Hepatocyte (in vitro differentiated cells): ENCODE measurements around the gene NAMPT. TPM values are rescaled to one million over a fixed set of nuclear protein-coding genes. Genes with fewer than 3 reads are reported as not detected.
"Not testable (repeated sequence)": the region's sequence is repeated elsewhere in the genome, so short reads cannot be mapped to it uniquely, and the experiment has no call there.

ENCODE experiments used
- DNase-seq: peaks from one replicate; pipeline ENCODE4 v3.0.0-alpha.2; 2016; ENCODE audit warnings: low spot score
- H2AFZ ChIP-seq: fragments of 200-600 bp; sonication (generic); 2 replicates; pipeline ENCODE4 v1.6.0; 2016; ENCODE audit warnings: antibody characterized with exemption, mild to moderate bottlenecking
- H3K27ac ChIP-seq: fragments of 200-600 bp; sonication (generic); 2 replicates; pipeline ENCODE4 v1.5.1; 2016; ENCODE audit warnings: mild to moderate bottlenecking
- H3K27me3 ChIP-seq: fragments of 200-600 bp; sonication (generic); 2 replicates; pipeline ENCODE4 v1.6.1; 2016
- H3K36me3 ChIP-seq: fragments of 200-600 bp; sonication (generic); replicated peaks from 2 replicates; pipeline ENCODE4 v1.5.1; 2016; ENCODE audit warnings: low read depth; ENCODE audit not compliant: insufficient read depth
- H3K4me1 ChIP-seq: fragments of 200-600 bp; sonication (generic); 2 replicates; pipeline ENCODE4 v1.5.1; 2016; ENCODE audit warnings: mild to moderate bottlenecking, moderate library complexity; ENCODE audit not compliant: insufficient read depth
- H3K4me2 ChIP-seq: fragments of 200-600 bp; sonication (generic); 2 replicates; pipeline ENCODE4 v1.6.0; 2016
- H3K4me3 ChIP-seq: fragments of 200-600 bp; sonication (generic); 2 replicates; pipeline ENCODE4 v1.5.1; 2016; ENCODE audit warnings: mild to moderate bottlenecking
- H3K79me2 ChIP-seq: fragments of 200-600 bp; sonication (generic); 2 replicates; pipeline ENCODE4 v1.6.0; 2017; ENCODE audit warnings: mild to moderate bottlenecking
- H3K9me2 ChIP-seq: fragments of 200-600 bp; sonication (generic); replicated peaks from 2 replicates; pipeline ENCODE4 v1.6.0; 2017; ENCODE audit warnings: mild to moderate bottlenecking; ENCODE audit not compliant: insufficient read depth
- H3K9me3 ChIP-seq: fragments of 200-600 bp; sonication (generic); 2 replicates; pipeline ENCODE4 v1.5.1; 2016; ENCODE audit warnings: low read depth, mild to moderate bottlenecking
- H4K20me1 ChIP-seq: fragments of 200-600 bp; sonication (generic); 2 replicates; pipeline ENCODE4 v1.6.0; 2016; ENCODE audit warnings: mild to moderate bottlenecking; ENCODE audit not compliant: insufficient read depth, poor library complexity, severe bottlenecking
- EZH2 ChIP-seq: fragments of 200-600 bp; sonication (generic); IDR thresholded peaks from 2 replicates; pipeline ENCODE4 v1.6.1; 2016; ENCODE audit warnings: antibody characterized with exemption, mild to moderate bottlenecking, borderline replicate concordance
- EZH2phosphoT487 ChIP-seq: fragments of 200-600 bp; sonication (generic); IDR thresholded peaks from one replicate; pipeline ENCODE4 v1.6.1; 2018; ENCODE audit warnings: antibody characterized with exemption, mild to moderate bottlenecking, low read depth, moderate library complexity; ENCODE audit not compliant: unreplicated experiment, severe bottlenecking
- WGBS: methylation state at CpG from one replicate; pipeline ENCODE4 v1.1.6; 2016; ENCODE audit warnings: low lambda C conversion rate; ENCODE audit errors: missing lambda C conversion rate; 5-methylcytosine and 5-hydroxymethylcytosine counted together
- polyA plus RNA-seq: library from polyadenylated mRNA; unstranded; fragments of >200 nt; fragmentation: Nextera tagmentation; extraction: Ambion mirVana; gene quantifications from 2 replicates; pipeline ENCODE4 v1.2.1, GENCODE V29; 2016
- total RNA-seq: library from RNA; depleted of rRNA; stranded (reverse); fragments of >200 nt; gene quantifications from 2 replicates; pipeline ENCODE4 v1.2.3, GENCODE V29; 2014
- TF ChIP-seq, protein P1 (sequence below): fragments of 200-600 bp; sonication (generic); IDR thresholded peaks from 2 replicates; pipeline ENCODE4 v1.5.1; 2016; ENCODE audit warnings: antibody characterized with exemption, mild to moderate bottlenecking; ENCODE audit not compliant: poor library complexity

NAMPT gene
- total and polyA plus RNA-seq, 2 experiments from 2014 or later = 71.8 to 299 TPM

DNA sequence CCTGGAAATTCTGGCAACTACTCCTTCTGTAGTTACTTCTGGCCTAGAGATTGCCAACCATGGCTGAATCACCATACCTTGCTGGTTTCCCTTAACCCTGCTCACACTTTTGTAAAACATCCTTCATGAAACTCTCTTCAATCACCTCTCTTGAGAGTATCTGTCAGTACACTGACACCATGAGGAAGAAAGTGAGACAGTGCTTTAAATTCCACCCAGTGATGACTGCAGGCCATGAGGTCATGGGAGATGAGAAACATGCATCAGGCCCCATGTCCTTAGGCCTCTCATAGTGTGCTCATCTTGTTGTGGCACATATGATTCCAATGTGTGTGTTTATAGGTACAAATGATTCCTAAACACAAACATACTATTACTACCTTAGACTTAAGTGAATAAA is 24.6 kb upstream of the NAMPT start:
- Histone ChIP-seq H3K4me2 (no peak overlapping the region), H3K4me1 (no peaks in the 10 kb centered on the region), H3K79me2 (no peaks in the 10 kb centered on the region), H3K9me2 (no peaks in the 10 kb centered on the region), H3K27me3 (no peaks in the 10 kb centered on the region), H3K27ac (no peak overlapping the region), H3K9me3 (no peaks in the 10 kb centered on the region), H2AFZ (no peak overlapping the region), H3K36me3 (no peaks in the 10 kb centered on the region), H4K20me1 (no peaks in the 10 kb centered on the region), H3K4me3 (no peak overlapping the region)
- no peak for DNase-seq
- TF ChIP-seq, protein P1, sequence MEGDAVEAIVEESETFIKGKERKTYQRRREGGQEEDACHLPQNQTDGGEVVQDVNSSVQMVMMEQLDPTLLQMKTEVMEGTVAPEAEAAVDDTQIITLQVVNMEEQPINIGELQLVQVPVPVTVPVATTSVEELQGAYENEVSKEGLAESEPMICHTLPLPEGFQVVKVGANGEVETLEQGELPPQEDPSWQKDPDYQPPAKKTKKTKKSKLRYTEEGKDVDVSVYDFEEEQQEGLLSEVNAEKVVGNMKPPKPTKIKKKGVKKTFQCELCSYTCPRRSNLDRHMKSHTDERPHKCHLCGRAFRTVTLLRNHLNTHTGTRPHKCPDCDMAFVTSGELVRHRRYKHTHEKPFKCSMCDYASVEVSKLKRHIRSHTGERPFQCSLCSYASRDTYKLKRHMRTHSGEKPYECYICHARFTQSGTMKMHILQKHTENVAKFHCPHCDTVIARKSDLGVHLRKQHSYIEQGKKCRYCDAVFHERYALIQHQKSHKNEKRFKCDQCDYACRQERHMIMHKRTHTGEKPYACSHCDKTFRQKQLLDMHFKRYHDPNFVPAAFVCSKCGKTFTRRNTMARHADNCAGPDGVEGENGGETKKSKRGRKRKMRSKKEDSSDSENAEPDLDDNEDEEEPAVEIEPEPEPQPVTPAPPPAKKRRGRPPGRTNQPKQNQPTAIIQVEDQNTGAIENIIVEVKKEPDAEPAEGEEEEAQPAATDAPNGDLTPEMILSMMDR = no peak
- TF ChIP-seq EZH2phosphoT487 = no peak
- TF ChIP-seq EZH2 = no peak

DNA sequence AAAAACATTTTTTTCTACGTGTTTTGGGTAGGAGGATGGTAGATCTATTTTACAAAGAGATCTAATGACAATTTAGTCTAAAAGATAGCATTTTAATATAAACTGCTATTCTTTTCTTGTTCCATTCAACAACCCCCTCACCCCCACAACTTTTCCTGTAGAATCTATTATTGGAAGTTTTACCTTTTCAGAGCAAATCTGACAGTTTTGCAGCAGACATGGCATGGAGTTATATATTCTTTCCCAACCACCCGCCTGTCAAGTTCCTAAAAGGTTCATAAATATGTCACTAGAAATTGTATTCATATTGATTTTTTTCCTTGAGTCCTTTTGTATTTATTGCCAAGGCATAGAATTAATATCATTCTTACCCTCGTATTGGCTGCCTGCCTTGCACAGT is 21.5 kb upstream of the NAMPT start:
- 77% methylated on average over 3 of the region's 3 CpGs for WGBS
- Histone ChIP-seq H3K4me3 (no peak overlapping the region), H3K4me2 (no peak overlapping the region), H4K20me1 (no peaks in the 10 kb centered on the region), H2AFZ (no peak overlapping the region), H3K9me3 (no peaks in the 10 kb centered on the region), H3K9me2 (no peaks in the 10 kb centered on the region), H3K27ac (no peak overlapping the region), H3K36me3 (no peaks in the 10 kb centered on the region), H3K27me3 (no peaks in the 10 kb centered on the region), H3K4me1 (no peaks in the 10 kb centered on the region), H3K79me2 (no peaks in the 10 kb centered on the region)
- TF ChIP-seq EZH2phosphoT487 (no peak), EZH2 (no peak)
- TF ChIP-seq, protein P1 = no peak
- no peak for DNase-seq

DNA sequence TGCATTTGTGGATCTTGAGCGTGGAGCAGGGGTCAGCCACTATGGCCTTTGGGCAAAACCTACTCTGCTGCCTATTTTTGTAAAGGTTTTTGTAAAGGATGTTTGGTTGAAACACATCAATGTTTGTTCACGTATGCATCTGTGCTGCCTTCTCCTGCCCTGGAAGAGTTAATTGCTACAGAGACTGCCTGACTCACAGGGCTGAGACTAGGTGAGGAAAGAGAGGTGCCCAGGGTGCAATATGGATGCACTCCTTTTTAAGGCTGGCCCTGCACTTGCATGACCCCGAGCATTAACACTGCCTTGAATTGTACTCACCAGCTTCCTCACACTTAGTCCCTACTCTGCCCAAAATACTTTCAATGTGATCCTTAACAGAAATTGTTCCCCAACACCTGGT is 20.9 kb upstream of the NAMPT start:
- no peak overlapping the region for H3K4me2 ChIP-seq
- no peaks in the 10 kb centered on the region for H3K36me3 ChIP-seq
- DNase-seq = no peak
- H3K27ac ChIP-seq = no peak overlapping the region
- no peaks in the 10 kb centered on the region for H3K4me1 ChIP-seq
- H3K4me3 ChIP-seq = no peak overlapping the region
- WGBS = 67% methylated on average over 3 of the region's 3 CpGs
- H2AFZ ChIP-seq = no peak overlapping the region
- no peaks in the 10 kb centered on the region for H3K9me3 ChIP-seq
- no peaks in the 10 kb centered on the region for H4K20me1 ChIP-seq
- no peaks in the 10 kb centered on the region for H3K9me2 ChIP-seq
- no peaks in the 10 kb centered on the region for H3K27me3 ChIP-seq
- TF ChIP-seq EZH2phosphoT487 (no peak), EZH2 (no peak)
- TF ChIP-seq, protein P1 = no peak
- H3K79me2 ChIP-seq = no peaks in the 10 kb centered on the region

DNA sequence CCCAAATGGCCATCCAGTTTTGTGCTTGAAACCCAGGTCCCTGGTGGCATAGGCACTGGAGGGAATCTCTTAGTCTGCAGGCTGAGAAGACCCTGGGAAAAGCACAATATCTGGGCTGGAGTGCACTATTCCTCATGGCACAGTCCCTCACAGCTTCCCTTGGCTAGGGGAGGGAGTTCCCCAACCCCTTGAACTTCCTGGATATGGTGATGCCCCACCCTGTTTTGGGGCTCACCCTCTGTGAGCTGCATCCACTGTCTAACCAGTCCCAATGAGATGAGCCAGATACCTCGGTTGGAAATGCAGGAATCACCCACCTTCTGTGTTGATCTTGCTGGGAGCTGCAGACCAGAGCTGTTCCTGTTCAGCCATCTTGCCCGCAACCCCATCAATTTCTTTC is 19.8 kb upstream of the NAMPT start:
- Histone ChIP-seq H3K4me3 (no peak overlapping the region), H4K20me1 (no peaks in the 10 kb centered on the region), H2AFZ (no peak overlapping the region), H3K27me3 (no peaks in the 10 kb centered on the region), H3K27ac (no peak overlapping the region), H3K4me2 (no peak overlapping the region), H3K79me2 (no peaks in the 10 kb centered on the region), H3K4me1 (no peaks in the 10 kb centered on the region), H3K36me3 (no peaks in the 10 kb centered on the region), H3K9me2 (no peaks in the 10 kb centered on the region), H3K9me3 (no peaks in the 10 kb centered on the region)
- DNase-seq = no peak
- no peak for TF ChIP-seq EZH2
- TF ChIP-seq EZH2phosphoT487 = no peak
- TF ChIP-seq, protein P1 = no peak
- 83% methylated on average over 2 of the region's 2 CpGs for WGBS

DNA sequence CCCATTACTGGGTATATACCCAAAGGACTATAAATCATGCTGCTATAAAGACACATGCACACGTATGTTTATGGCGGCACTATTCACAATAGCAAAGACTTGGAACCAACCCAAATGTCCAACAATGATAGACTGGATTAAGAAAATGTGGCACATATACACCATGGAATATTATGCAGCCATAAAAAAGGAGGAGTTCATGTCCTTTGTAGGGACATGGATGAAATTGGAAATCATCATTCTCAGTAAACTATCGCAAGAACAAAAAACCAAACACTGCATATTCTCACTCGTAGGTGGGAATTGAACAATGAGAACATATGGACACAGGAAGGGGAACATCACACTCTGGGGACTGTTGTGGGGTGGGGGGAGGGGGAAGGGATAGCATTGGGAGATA is 13.8 kb upstream of the NAMPT start:
- H3K79me2 ChIP-seq, H3K4me1 ChIP-seq, DNase-seq, H3K27me3 ChIP-seq, H3K4me2 ChIP-seq, H3K9me3 ChIP-seq, H3K9me2 ChIP-seq, H3K27ac ChIP-seq, H3K36me3 ChIP-seq, H4K20me1 ChIP-seq, H3K4me3 ChIP-seq, H2AFZ ChIP-seq: not testable (repeated sequence)
- 78% methylated on average over 2 of the region's 4 CpGs for WGBS

DNA sequence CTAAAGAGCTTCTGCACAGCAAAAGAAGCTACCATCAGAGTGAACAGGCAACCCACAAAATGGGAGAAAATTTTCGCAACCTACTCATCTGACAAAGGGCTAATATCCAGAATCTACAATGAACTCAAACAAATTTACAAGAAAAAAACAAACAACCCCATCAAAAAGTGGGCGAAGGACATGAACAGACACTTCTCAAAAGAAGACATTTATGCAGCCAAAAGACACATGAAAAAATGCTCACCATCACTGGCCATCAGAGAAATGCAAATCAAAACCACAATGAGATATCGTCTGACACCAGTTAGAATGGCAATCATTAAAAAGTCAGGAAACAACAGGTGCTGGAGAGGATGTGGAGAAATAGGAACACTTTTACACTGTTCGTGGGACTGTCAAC is 13.4 kb upstream of the NAMPT start:
- H3K4me2 ChIP-seq, H3K9me3 ChIP-seq, DNase-seq, H3K4me3 ChIP-seq, H3K27me3 ChIP-seq, H3K9me2 ChIP-seq, H3K36me3 ChIP-seq, H4K20me1 ChIP-seq, H3K4me1 ChIP-seq, H3K79me2 ChIP-seq, H3K27ac ChIP-seq, H2AFZ ChIP-seq: not testable (repeated sequence)
- WGBS = 91% methylated on average over 2 of the region's 4 CpGs
